ENCODE measurements around the gene HOXA5. TPM values are rescaled to one million over a fixed set of nuclear protein-coding genes. Genes with fewer than 3 reads are reported as not detected.

Gene HOXA5
- total RNA-seq, 1 donor from 2014 or later, result 16.0 TPM

- peak; percentile 56 for ATAC-seq
- intact Hi-C loops (cut with DNase I), result loop anchor here (10.0 kb wide), 1 partner anchor 248 kb away; no protein-coding TSS in a partner anchor
Measured at GRCh38 chr7:27102581-27103442, 40.7 kb downstream of the HOXA5 start, which contains the start of gene HOXA2. TSS of gene HOXA2 (minus strand) at chr7:27102683. CDS start at chr7:27102500, 183 bp downstream.

GRCh38 chr7:27101957-27102580, 41.4 kb downstream of the HOXA5 start:
- H3K4me3 ChIP-seq, result peak overlapping the region; percentile 91
- ATAC-seq (no peak), DNase-seq (no peak)
- peak overlapping the region; percentile 91 for H3K27ac ChIP-seq
- no peaks in the 10 kb centered on the region for H3K36me3 ChIP-seq
- no peak for TF ChIP-seq CTCF (IDR thresholded peaks at IDR 0.05)
- no peaks in the 10 kb centered on the region for H3K9me3 ChIP-seq
- peaks cover 17% of the 10 kb centered on the region for H3K4me1 ChIP-seq
- intact Hi-C loops (cut with DNase I), result loop anchor here (10.0 kb wide), 1 partner anchor 247 kb away; no protein-coding TSS in a partner anchor
- peaks cover 26% of the 10 kb centered on the region for H3K27me3 ChIP-seq

More at GRCh38 chr7:27102581-27103442, 40.7 kb downstream of the HOXA5 start, which contains the start of gene HOXA2:
- H3K27me3 ChIP-seq, result peaks cover 26% of the 10 kb centered on the region
- H3K36me3 ChIP-seq, result no peaks in the 10 kb centered on the region
- no peaks in the 10 kb centered on the region for H3K9me3 ChIP-seq
- H3K4me3 ChIP-seq, result peak within 1 kb of the TSS; percentile 91
- peaks cover 17% of the 10 kb centered on the region for H3K4me1 ChIP-seq
- no peak for TF ChIP-seq CTCF (IDR thresholded peaks at IDR 0.05)
- peak within 1 kb of the TSS; percentile 91 for H3K27ac ChIP-seq
- no peak for DNase-seq

- no peaks in the 10 kb centered on the region for H3K9me3 ChIP-seq
- ATAC-seq, result no peak
- no peaks in the 10 kb centered on the region for H3K36me3 ChIP-seq
- H3K27ac ChIP-seq, result peak overlapping the region; percentile 91
- no peak for TF ChIP-seq CTCF (IDR thresholded peaks at IDR 0.05)
- H3K4me1 ChIP-seq, result peaks cover 17% of the 10 kb centered on the region
- DNase-seq, result no peak
- intact Hi-C loops (cut with DNase I), result loop anchor here (10.0 kb wide), 1 partner anchor 247 kb away; no protein-coding TSS in a partner anchor
- H3K4me3 ChIP-seq, result peak overlapping the region; percentile 91
- H3K27me3 ChIP-seq, result peaks cover 20% of the 10 kb centered on the region
Measured at GRCh38 chr7:27101171-27101956, 42.1 kb downstream of the HOXA5 start.

GRCh38 chr7:27100694-27101170, 42.7 kb downstream of the HOXA5 start:
- peak overlapping the region; percentile 91 for H3K4me3 ChIP-seq
- no peak for TF ChIP-seq CTCF (IDR thresholded peaks at IDR 0.05)
- H3K9me3 ChIP-seq, result no peaks in the 10 kb centered on the region
- DNase-seq, result no peak
- peaks cover 17% of the 10 kb centered on the region for H3K27me3 ChIP-seq
- ATAC-seq, result no peak
- H3K36me3 ChIP-seq, result no peaks in the 10 kb centered on the region
- H3K27ac ChIP-seq, result peak overlapping the region; percentile 91
- intact Hi-C loops (cut with DNase I), result loop anchor here (10.0 kb wide), 1 partner anchor 246 kb away; no protein-coding TSS in a partner anchor
- peaks cover 14% of the 10 kb centered on the region for H3K4me1 ChIP-seq
